Stimulated activated naive CD4-positive, alpha-beta T cell treated with Interleukin-2 at 50 U/mL for 16 hours (primary cell): ENCODE data around the gene SCAANT1.

Experiments
- DNase-seq: peaks from one replicate; lab custom pipeline; 2025; lab: John Stamatoyannopoulos, UW

SCAANT1 gene

DNA sequence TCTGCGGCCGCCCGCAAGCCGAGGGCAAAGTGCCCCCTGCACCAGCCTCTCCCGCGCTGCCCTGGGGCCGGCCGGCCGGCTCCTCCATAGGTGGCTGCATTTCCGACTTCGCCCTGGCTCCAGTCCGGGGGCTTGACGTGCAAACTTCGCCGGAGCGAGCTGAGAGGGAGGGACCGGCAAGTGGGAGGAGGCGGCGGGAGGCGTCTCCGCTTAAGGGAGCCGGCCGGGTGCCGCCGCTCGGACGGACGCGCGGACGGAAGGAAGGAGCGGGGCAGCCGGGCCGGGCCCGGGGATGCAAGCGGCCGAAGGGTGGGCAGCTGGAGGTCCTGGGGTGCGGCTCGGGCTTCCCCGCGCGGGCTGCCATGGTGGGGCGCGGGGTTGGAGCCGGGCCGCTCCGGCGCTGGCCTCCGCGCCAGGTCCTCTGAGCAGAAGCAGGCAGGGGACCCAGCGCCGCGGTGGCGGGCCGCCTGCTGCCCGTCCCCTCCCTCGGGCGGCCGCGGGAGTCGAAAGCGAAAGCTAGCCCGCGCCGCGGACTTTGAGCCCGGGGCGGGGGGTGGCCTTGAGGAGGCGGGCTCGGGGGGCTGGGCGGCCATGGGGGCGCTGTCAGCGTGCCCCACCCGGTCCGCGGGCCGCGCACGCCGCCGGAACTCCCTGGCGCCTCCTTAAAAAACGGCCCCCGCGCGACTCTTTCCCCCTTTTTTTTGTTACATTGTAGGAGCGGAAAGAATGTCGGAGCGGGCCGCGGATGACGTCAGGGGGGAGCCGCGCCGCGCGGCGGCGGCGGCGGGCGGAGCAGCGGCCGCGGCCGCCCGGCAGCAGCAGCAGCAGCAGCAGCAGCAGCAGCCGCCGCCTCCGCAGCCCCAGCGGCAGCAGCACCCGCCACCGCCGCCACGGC is at the start of gene SCAANT1:
TSS of gene SCAANT1 (minus strand) at position 511 of the 895 bp plus-strand sequence.
- peak; percentile 82 for DNase-seq

- no peak for DNase-seq
Measured at GRCh38 chr3:63961891-63962290, 49.7 kb upstream of the SCAANT1 start.

- no peak for DNase-seq
Measured at GRCh38 chr3:63960048-63960711, 48.0 kb upstream of the SCAANT1 start.

GRCh38 chr3:63959146-63959545 is 47.0 kb upstream of the SCAANT1 start:
- DNase-seq: no peak

DNA sequence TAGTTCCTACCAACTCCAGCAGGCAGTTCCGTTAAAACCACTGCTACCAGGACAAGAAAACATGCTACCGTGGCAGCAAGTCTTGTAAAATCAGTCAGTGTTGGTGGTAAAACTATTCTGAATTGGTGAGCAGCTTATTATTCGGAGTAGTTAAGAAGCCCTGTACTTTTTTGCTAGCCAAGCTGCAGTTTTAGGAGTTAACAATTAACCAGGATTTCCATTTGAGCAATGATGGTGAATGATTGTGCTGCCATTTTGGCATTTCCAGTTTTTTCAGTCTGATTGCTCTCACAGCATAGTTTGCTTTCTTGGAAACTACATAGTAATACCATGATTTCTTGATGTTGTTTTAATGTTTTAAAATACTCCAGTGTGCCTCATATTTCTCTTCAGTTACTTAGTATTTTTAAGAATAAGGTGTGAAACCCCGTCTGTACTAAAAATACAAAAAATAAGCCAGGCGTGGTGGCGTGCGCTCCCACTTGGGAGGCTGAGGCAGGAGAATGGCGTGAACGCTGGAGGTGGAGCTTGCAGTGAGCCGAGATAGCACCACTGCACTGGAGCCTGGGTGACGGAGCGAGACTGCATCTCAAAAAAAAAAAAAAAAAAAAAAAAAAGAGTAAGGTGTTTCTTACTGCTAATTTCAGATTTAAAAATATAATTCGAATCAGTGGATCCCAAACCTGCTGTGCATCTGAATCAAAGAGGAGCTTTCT is 43.8 kb upstream of the SCAANT1 start:
- no peak for DNase-seq

GRCh38 chr3:63955036-63955650 is 43.0 kb upstream of the SCAANT1 start:
- DNase-seq: no peak

DNA sequence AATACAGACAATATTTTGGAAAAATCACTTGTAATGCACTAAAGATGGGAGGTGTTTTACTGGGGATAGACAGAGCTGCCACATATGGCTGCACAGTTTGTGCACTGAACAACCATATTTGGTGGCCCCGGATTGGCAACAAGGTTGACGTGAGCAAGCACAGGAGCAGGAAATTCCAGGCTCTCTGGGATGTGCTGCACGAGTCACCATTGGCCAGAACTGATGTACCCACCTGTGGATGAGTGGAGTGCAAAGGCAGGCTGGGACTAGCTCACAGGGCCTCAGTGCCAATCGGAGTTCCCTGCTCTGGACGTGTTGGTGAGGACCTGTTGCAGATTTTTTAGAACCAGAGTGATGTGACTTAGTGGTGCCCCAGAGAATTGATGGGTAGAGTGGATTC is 42.0 kb upstream of the SCAANT1 start:
- no peak for DNase-seq

DNA sequence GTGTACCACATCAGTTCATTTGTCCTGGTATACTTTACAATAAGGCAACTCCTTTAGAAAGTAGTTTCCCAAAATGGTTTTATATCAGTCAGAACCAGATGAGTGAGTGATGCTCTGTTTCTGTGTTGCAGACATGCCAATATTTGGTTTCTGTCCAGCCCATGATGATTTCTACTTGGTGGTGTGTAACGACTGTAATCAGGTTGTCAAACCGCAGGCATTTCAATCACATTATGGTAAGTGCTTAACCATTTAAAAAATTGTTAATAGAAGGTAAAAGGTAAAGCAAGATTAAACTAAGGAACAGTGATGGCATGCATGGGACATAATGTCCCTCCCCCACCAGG is 40.0 kb upstream of the SCAANT1 start:
- DNase-seq: no peak

GRCh38 chr3:63951492-63952247 is 39.5 kb upstream of the SCAANT1 start:
- no peak for DNase-seq

GRCh38 chr3:63950698-63951097 is 38.5 kb upstream of the SCAANT1 start:
- no peak for DNase-seq

GRCh38 chr3:63949005-63949404 is 36.8 kb upstream of the SCAANT1 start:
- DNase-seq: no peak

GRCh38 chr3:63947594-63947993 is 35.4 kb upstream of the SCAANT1 start:
- no peak for DNase-seq

- DNase-seq: no peak
Measured at GRCh38 chr3:63946753-63947152, 34.6 kb upstream of the SCAANT1 start.

- DNase-seq: no peak
Measured at GRCh38 chr3:63945558-63946096, 33.4 kb upstream of the SCAANT1 start.

- DNase-seq: no peak
Measured at GRCh38 chr3:63943678-63944077, 31.5 kb upstream of the SCAANT1 start.

DNA sequence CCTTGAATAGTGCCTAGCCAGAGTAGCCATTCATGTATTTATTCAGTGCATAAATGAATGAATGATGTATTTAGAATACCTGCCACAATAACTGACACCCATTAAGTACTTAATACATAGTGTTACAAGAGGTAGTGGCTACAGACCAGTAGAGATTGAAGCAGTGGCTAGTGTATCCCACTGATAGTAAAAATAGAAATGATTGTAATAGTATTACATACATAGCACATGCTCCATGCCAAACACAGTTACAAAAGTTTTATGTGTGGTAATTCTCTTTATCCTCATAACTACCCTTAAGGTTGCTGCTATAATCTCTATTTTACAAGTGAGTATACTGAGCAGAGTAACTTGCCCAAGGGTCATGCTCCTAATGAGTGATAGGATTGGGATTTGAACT is 30.3 kb upstream of the SCAANT1 start:
- no peak for DNase-seq

- DNase-seq: no peak
Measured at GRCh38 chr3:63940389-63940757, 28.2 kb upstream of the SCAANT1 start.

DNA sequence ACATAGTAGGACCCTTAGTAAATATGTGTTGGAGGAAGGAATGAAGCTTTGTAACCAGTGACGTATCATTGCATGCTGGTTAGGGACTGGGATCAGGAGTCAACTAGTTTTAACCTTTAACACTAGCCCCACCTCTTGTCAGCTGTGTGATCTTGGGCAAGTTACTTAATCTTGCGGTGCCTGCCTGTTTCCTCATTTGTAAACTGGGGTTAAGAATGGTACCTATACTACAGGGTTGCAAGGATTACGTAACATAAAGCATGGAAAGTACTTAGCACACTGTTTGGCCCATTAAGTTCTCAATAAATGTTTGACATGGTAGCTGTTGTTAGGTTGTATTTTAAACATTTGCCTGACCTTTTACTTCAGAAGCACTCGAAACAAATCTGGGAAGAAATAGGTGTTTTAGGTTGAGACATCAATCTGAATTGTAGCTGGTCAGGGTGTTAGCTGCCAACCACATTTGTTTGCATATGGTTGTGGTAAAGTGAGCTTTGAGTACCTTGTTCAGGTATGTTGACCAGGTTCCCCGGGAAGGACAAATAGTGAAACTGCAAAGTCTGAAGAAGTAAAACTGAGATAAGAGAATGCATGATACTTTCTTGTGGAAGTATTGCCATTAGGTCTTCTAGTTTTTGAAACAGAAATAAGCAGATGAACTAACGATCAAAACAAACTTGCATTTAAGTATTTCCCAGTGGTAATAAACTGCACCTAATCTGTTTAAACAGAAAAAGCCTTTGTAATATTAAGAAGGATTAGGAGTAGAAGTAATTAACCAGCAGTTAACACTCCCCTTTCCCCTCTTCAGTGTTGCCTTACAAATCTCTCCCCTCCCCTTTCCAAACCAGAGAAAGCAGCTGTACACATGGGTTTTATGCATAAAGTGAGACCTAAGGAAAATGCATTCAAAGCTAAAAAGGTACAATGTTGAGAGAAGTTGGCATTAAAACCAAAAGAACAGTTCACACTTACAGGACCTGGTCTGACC is 25.8 kb upstream of the SCAANT1 start:
- no peak for DNase-seq

DNA sequence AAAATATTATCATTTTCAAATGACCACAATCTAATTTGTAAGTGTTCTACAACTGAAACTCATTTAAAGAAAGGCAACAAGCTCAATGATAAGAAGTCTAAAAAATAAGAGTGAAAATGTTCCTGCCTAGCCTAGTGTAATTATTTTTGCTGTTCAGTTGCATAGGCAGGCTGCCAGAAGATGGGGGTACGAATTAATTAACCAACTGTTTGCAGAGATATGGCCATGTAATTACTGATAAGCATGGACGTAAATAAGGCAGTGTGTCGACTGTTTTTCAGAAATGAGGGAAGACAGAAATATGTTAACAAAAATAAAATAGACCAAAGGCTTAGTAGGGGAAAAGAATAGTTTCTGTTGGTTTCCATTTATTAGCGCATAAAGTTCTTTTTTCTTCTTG is 24.7 kb upstream of the SCAANT1 start:
- DNase-seq: no peak
